ENCODE results near the gene TRIM22.

The TRIM22 gene

DNA sequence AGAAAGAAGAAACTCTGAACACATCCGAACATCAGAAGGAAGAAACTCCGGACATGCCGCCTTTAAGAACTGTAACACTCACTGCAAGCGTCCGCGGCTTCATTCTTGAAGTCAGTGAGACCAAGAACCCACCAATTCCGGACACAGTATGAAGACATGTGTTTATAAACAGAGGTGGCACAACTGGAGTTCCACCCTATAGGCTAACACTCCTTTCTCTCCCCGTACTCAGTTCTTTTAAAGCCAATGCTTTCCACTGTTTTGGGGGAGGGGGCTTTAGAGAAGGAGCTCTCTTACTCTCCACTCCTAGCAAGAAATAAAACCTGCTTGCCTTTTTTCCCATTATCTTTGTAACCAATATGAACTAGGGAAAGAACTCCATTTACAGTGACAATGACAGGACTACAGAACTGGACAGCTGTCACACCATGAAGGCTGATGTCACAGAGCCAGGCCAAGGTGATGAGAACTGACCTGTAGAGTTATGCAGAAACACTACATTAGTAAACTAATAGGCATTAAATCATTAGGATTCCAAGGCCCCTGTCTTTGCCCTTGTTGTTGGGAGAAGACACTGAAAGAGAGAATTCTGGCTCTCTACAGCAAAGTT, 5.4 kb upstream of the TRIM22 start:
- peak overlapping the region; percentile 43 for H3K4me3 ChIP-seq (ENCODE audit: low read depth, low read length)
- TF ChIP-seq, protein P1, sequence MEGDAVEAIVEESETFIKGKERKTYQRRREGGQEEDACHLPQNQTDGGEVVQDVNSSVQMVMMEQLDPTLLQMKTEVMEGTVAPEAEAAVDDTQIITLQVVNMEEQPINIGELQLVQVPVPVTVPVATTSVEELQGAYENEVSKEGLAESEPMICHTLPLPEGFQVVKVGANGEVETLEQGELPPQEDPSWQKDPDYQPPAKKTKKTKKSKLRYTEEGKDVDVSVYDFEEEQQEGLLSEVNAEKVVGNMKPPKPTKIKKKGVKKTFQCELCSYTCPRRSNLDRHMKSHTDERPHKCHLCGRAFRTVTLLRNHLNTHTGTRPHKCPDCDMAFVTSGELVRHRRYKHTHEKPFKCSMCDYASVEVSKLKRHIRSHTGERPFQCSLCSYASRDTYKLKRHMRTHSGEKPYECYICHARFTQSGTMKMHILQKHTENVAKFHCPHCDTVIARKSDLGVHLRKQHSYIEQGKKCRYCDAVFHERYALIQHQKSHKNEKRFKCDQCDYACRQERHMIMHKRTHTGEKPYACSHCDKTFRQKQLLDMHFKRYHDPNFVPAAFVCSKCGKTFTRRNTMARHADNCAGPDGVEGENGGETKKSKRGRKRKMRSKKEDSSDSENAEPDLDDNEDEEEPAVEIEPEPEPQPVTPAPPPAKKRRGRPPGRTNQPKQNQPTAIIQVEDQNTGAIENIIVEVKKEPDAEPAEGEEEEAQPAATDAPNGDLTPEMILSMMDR (IDR thresholded peaks at IDR 0.05; ENCODE audit: borderline replicate concordance, insufficient read depth, low read depth, low read length): no peak

DNA sequence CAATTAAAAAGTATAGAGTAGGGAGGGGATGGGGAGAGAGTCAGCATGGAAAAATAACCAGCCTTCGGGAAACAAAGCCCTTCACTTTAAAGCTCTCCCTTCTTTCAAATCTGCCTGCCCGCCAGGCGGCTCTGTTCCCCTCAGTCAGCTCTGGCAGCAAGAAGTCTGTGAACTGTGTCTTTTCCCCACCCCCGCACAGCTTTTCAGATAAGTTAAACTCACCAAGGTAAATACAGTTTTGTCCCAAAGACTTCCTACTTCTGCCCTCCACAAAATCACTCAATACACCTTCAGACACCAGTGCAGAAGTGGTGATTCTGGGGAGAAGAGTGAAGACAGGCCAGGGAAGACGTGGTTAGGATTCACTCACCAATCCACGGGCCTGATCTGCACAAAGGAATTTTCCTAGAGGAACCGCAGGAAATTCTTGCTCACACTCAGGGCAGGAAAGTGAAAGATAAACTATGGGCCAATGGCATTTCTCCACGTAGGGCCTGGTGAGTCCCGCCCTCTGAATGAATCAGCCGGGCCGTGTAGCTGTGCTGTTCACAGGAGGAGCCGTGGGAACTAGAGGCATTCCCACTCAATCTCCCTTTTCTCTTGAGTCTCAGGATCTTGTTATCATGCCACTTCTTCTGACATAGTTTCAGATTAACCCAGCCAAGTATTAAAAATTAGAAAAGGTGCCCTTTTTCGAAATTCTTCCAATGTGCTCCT, 4.8 kb upstream of the TRIM22 start, which contains the start of gene TRIM5:
TRIM5 (minus strand) TSS at position 429 of the 717 bp plus-strand sequence. CDS start 4,897 bp downstream, outside the sequence.
- TF ChIP-seq, protein P1 (IDR thresholded peaks at IDR 0.05; ENCODE audit: borderline replicate concordance, insufficient read depth, low read depth, low read length): peak; percentile 69; the same call in 1 of the 2 replicates
- peak within 1 kb of the TSS; percentile 43 for H3K4me3 ChIP-seq (ENCODE audit: low read depth, low read length)

GRCh38 chr11:5686426-5686825, 3.2 kb upstream of the TRIM22 start:
- TF ChIP-seq, protein P1 (IDR thresholded peaks at IDR 0.05; ENCODE audit: borderline replicate concordance, insufficient read depth, low read depth, low read length): no peak
- H3K4me3 ChIP-seq (ENCODE audit: low read depth, low read length): no peak overlapping the region

DNA sequence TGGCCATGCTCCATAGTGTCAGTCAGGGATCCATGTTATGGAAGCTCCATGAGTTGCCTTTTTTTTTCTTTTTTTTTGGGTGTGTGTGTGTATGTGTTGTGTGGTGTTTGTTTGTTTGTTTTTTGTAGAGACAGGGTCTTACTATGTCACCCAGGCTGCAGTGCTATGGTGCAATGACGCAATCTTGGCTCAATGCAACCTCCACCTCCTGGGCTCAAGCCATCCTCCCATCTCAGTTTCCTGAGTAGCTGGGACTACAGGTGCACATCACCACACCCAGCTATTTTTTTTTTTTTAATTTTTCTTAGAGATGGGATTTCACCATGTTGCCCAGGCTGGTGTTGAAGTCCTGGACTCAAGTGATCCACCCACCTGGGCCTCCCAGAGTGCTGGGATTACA, 1.1 kb upstream of the TRIM22 start:
- no peak overlapping the region for H3K4me3 ChIP-seq (ENCODE audit: low read depth, low read length)
- TF ChIP-seq, protein P1 (IDR thresholded peaks at IDR 0.05; ENCODE audit: borderline replicate concordance, insufficient read depth, low read depth, low read length): no peak

GRCh38 chr11:5690216-5690615, 626 bp downstream of the TRIM22 start:
- H3K4me3 ChIP-seq (ENCODE audit: low read depth, low read length): peak overlapping the region; percentile 74
- TF ChIP-seq, protein P1 (IDR thresholded peaks at IDR 0.05; ENCODE audit: borderline replicate concordance, insufficient read depth, low read depth, low read length): no peak

DNA sequence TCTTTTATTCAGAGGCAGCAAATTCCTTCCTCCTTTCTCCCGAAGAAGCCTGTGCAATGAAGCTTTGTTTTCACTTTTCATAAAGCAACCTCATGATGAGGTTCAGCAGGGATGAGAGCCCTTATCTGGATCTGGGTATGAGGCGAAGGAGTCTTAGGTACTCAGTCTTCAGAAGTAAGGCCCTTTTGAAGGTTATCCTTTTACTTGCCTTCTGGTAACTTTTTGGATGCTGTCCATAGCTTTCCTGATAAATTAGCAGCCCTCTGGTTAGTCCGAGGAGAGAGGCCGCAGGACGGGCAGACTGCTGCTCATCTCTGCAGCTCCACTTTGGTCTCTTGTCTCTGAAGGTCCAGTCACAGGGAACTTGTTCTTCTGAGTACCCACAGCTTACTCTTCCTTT, 1.1 kb downstream of the TRIM22 start:
- peak overlapping the region; percentile 74 for H3K4me3 ChIP-seq (ENCODE audit: low read depth, low read length)

DNA sequence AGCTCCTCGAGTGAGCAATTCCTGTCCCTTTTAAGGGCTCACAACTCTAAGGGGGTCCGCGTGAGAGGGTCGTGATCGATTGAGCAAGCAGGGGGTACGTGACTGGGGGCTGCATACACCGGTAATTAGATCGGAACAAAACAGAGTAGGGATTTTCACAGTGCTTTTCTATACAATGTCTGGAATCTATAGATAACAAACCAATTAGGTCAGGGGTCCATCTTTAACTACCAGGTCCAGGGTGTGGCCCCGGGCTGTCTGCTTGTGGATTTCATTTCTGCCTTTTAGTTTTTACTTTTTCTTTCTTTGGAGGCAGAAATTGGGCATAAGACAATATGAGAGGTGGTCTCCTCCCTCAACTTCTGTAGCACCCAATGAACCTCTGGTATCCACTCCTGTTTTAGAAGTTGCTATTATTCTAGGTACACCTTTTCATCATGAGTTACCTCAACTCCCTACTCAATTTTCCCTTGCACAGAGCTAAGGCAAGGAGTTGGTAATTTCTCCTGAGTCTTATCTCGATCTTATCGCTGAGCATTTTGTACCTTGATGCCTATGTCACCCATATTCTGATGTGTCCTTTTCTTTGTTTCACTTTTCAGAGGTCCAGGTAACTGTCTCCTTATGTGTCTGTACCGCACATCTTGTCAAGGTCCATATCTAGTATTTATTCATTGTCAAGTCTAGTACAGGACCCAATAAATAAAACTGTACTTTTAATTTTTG, 1.8 kb downstream of the TRIM22 start:
- peak overlapping the region; percentile 74 for H3K4me3 ChIP-seq (ENCODE audit: low read depth, low read length)

More for the DNA sequence above, 1.1 kb downstream of the TRIM22 start:
- TF ChIP-seq, protein P1 (IDR thresholded peaks at IDR 0.05; ENCODE audit: borderline replicate concordance, insufficient read depth, low read depth, low read length): no peak

All from GM12875 (cell line).